Endothelial cell of umbilical vein (primary cell): ENCODE results near the gene MTRF1L.

ENCODE experiments used
- EZH2 ChIP-seq: IDR thresholded peaks from 2 replicates; pipeline ENCODE4 v1.6.1; 2012; ENCODE audit warnings: borderline replicate concordance, low read depth, mild to moderate bottlenecking, moderate library complexity, low read length, inconsistent platforms; ENCODE audit not compliant: severe bottlenecking
- MAX ChIP-seq: IDR thresholded peaks from 2 replicates; pipeline ENCODE4 v1.6.1; 2011; ENCODE audit not compliant: insufficient read depth, insufficient read length
- POLR2A ChIP-seq: IDR thresholded peaks from 2 replicates; pipeline ENCODE4 v1.6.1; 2012; ENCODE audit warnings: low read depth, mild to moderate bottlenecking, control low read depth, low read length
- POLR2AphosphoS5 ChIP-seq: IDR thresholded peaks from 2 replicates; pipeline ENCODE4 v1.6.1; 2012; ENCODE audit warnings: low read depth, mild to moderate bottlenecking, control low read depth, low read length, moderate library complexity; ENCODE audit not compliant: insufficient read depth
- TF ChIP-seq, protein P1 (sequence below), 2 donors: IDR thresholded peaks; 1 replicate in 1 of 2; 2 replicates in 1 of 2; pipeline ENCODE4 v1.5.1; 2011; ENCODE audit warnings: low read length in 2 of 2, mild to moderate bottlenecking in 2 of 2, moderate library complexity in 2 of 2, control low read depth in 1 of 2, inconsistent platforms in 1 of 2, low read depth in 1 of 2; ENCODE audit not compliant: insufficient read depth in 1 of 2; ENCODE audit errors: extremely low read depth in 1 of 2

DNA sequence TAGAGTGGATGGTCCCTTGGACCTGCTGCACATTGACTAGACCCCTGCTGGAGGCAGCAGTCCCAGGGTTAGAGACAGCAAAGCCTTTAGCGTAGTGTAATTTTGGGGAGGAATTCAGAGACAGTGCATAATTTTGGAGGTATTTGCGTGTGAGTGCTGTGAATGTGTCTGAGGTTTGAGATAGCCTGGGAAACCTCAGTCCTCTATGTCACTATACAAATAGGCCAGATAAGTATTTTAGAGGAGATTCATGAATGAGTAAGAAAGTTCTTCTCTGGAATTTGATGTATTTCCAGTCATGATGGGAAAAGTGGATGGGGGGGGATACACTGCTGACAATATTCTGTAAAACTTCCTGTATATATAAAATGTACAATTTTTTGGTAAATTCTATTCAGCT is 25.8 kb upstream of the MTRF1L start:
- no peak for TF ChIP-seq MAX
- TF ChIP-seq, protein P1, sequence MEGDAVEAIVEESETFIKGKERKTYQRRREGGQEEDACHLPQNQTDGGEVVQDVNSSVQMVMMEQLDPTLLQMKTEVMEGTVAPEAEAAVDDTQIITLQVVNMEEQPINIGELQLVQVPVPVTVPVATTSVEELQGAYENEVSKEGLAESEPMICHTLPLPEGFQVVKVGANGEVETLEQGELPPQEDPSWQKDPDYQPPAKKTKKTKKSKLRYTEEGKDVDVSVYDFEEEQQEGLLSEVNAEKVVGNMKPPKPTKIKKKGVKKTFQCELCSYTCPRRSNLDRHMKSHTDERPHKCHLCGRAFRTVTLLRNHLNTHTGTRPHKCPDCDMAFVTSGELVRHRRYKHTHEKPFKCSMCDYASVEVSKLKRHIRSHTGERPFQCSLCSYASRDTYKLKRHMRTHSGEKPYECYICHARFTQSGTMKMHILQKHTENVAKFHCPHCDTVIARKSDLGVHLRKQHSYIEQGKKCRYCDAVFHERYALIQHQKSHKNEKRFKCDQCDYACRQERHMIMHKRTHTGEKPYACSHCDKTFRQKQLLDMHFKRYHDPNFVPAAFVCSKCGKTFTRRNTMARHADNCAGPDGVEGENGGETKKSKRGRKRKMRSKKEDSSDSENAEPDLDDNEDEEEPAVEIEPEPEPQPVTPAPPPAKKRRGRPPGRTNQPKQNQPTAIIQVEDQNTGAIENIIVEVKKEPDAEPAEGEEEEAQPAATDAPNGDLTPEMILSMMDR (IDR thresholded peaks at IDR 0.05; ENCODE audit: extremely low read depth in 1 of 2, insufficient read depth in 1 of 2, low read depth in 1 of 2, low read length in 2 of 2), result no peak
- TF ChIP-seq POLR2A, result no peak
- TF ChIP-seq POLR2AphosphoS5, result no peak
- TF ChIP-seq EZH2, result no peak
